Ovary (tissue), 9 donors: Measurements from ENCODE around the gene PTGIS. TPM values are rescaled to one million over a fixed set of nuclear protein-coding genes. Genes with fewer than 3 reads are reported as not detected.

Source experiments
- DNase-seq, 5 donors: peaks; one replicate each; pipeline ENCODE4 v3.0.0-alpha.2; 2019 to 2020
- H3K27ac ChIP-seq, 2 donors: fragments of 200-600 bp; one replicate each; pipeline versions ENCODE4 v1.5.1 to v1.8.0; 2019 to 2022
- H3K27me3 ChIP-seq: fragments of 200-600 bp; one replicate; pipeline ENCODE4 v1.8.0; 2022
- H3K36me3 ChIP-seq: fragments of 200-600 bp; sonication (generic); one replicate; pipeline ENCODE4 v1.5.1; 2019
- H3K4me1 ChIP-seq: one replicate; pipeline ENCODE4 v1.8.1; 2013; ENCODE audit warnings: mild to moderate bottlenecking, moderate library complexity; ENCODE audit not compliant: insufficient read depth
- H3K4me3 ChIP-seq: fragments of 200-600 bp; sonication (generic); one replicate; pipeline ENCODE4 v1.5.1; 2017
- H3K9me3 ChIP-seq, 2 donors: fragments of 200-600 bp in 1 of 2; sonication (generic) in 1 of 2; one replicate each; pipeline versions ENCODE4 v1.5.1 to v1.8.1; 2013 to 2019; ENCODE audit warnings: mild to moderate bottlenecking in 1 of 2, moderate library complexity in 1 of 2
- EP300 ChIP-seq: sonication (generic); formaldehyde crosslinking; IDR thresholded peaks from one replicate; pipeline ENCODE4 v1.6.1; 2017; ENCODE audit warnings: antibody characterized with exemption
- POLR2A ChIP-seq: fragments of 450-650 bp; IDR thresholded peaks from one replicate; pipeline ENCODE4 v1.6.1; 2017; ENCODE audit warnings: antibody characterized with exemption, mild to moderate bottlenecking, moderate library complexity
- WGBS, 3 donors: extraction: QIAGEN DNeasy Blood & Tissue Kit in 1 of 3; methylation state at CpG; one replicate each; pipeline versions ENCODE4 v1.1.5 to v1.1.7; 2013 to 2017; 5-methylcytosine and 5-hydroxymethylcytosine counted together
- intact Hi-C, 4 donors: fragments of 100-400 bp; cut with DNase I; formaldehyde crosslinking; loops; one replicate each; pipeline versions ENCODE4 v1.11.0 to v1.15.1; 2022 to 2023
- polyA plus RNA-seq, 2 donors: library from polyadenylated mRNA; stranded (reverse); fragments of 200-250 nt in 1 of 2; fragments of 350-450 nt in 1 of 2; fragmentation: Illumina TruSeq in 1 of 2; extraction: RNeasy Lipid Tissue Mini Kit (QIAGEN cat#74804) in 1 of 2; gene quantifications; one replicate each; pipeline ENCODE4 v1.2.3, GENCODE V29; 2013 to 2014
- total RNA-seq, 7 donors: library from RNA; depleted of rRNA in 2 of 7; stranded (reverse); fragments of >200 nt in 2 of 7; fragmentation: NEBNext Ultra II Directional in 3 of 7; extraction: Animal tissue kit (Norgen Biotek cat#: 25700) in 3 of 7; gene quantifications; one replicate each; pipeline versions ENCODE4 v1.1.0 to v1.2.4, GENCODE V29; 2016 to 2023
- TF ChIP-seq, protein P1 (sequence below), 3 donors: fragments of 450-650 bp in 2 of 3; fragments of 200-600 bp in 1 of 3; IDR thresholded peaks; one replicate each; pipeline versions ENCODE4 v1.5.1 to v1.8.0; 2016 to 2022; ENCODE audit warnings: antibody characterized with exemption in 3 of 3, mild to moderate bottlenecking in 1 of 3
- donor health status: DM: no; HTN: no; CAD: no; lungs with moderate emphysema.
- donor health status: DM: no; HTN: no; CAD: no.
- donor health status: Bipolar disorder and iron deficiency.
- donor health status: DM: yes; HTN: yes; CAD: no.
- donor health status: DM: no; HTN: no; CAD: no.
- donor health status: DM: yes; HTN: yes; CAD: no.

The PTGIS gene
- total and polyA plus RNA-seq, 9 donors = 38.3 to 221 (median 130) TPM

GRCh38 chr20:49486064-49486463 lies 81.9 kb downstream of the PTGIS start:
- intact Hi-C loops = no loop called here
- H3K4me1 ChIP-seq = peaks cover 2% of the 10 kb centered on the region
- no peaks in the 10 kb centered on the region for H3K36me3 ChIP-seq
- H3K27ac ChIP-seq = no peak overlapping the region
- no peaks in the 10 kb centered on the region for H3K9me3 ChIP-seq
- no peak for DNase-seq
- no peak overlapping the region for H3K4me3 ChIP-seq
- TF ChIP-seq EP300 = no peak
- TF ChIP-seq, protein P1, sequence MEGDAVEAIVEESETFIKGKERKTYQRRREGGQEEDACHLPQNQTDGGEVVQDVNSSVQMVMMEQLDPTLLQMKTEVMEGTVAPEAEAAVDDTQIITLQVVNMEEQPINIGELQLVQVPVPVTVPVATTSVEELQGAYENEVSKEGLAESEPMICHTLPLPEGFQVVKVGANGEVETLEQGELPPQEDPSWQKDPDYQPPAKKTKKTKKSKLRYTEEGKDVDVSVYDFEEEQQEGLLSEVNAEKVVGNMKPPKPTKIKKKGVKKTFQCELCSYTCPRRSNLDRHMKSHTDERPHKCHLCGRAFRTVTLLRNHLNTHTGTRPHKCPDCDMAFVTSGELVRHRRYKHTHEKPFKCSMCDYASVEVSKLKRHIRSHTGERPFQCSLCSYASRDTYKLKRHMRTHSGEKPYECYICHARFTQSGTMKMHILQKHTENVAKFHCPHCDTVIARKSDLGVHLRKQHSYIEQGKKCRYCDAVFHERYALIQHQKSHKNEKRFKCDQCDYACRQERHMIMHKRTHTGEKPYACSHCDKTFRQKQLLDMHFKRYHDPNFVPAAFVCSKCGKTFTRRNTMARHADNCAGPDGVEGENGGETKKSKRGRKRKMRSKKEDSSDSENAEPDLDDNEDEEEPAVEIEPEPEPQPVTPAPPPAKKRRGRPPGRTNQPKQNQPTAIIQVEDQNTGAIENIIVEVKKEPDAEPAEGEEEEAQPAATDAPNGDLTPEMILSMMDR (IDR thresholded peaks at IDR 0.05) = no peak
- TF ChIP-seq POLR2A = no peak
- H3K27me3 ChIP-seq = no peaks in the 10 kb centered on the region

- intact Hi-C loops = loop anchor here in 1 of 4 donors (2.0 kb wide), 1 partner anchor 151 kb away; no protein-coding TSS in a partner anchor
- no peaks in the 10 kb centered on the region for H3K9me3 ChIP-seq
- TF ChIP-seq EP300 (no peak), POLR2A (no peak)
- TF ChIP-seq, protein P1 (IDR thresholded peaks at IDR 0.05) = no peak
- no peak overlapping the region for H3K4me3 ChIP-seq
- no peaks in the 10 kb centered on the region for H3K27me3 ChIP-seq
- no peaks in the 10 kb centered on the region for H3K36me3 ChIP-seq
- peaks cover 2% of the 10 kb centered on the region for H3K4me1 ChIP-seq
- DNase-seq = no peak
- H3K27ac ChIP-seq = no peak overlapping the region
- 39 to 63% (median 44%) methylated on average over 1 of the region's 1 CpG for WGBS, 3 donors
Observed at GRCh38 chr20:49485563-49485962, 82.4 kb downstream of the PTGIS start.

DNA sequence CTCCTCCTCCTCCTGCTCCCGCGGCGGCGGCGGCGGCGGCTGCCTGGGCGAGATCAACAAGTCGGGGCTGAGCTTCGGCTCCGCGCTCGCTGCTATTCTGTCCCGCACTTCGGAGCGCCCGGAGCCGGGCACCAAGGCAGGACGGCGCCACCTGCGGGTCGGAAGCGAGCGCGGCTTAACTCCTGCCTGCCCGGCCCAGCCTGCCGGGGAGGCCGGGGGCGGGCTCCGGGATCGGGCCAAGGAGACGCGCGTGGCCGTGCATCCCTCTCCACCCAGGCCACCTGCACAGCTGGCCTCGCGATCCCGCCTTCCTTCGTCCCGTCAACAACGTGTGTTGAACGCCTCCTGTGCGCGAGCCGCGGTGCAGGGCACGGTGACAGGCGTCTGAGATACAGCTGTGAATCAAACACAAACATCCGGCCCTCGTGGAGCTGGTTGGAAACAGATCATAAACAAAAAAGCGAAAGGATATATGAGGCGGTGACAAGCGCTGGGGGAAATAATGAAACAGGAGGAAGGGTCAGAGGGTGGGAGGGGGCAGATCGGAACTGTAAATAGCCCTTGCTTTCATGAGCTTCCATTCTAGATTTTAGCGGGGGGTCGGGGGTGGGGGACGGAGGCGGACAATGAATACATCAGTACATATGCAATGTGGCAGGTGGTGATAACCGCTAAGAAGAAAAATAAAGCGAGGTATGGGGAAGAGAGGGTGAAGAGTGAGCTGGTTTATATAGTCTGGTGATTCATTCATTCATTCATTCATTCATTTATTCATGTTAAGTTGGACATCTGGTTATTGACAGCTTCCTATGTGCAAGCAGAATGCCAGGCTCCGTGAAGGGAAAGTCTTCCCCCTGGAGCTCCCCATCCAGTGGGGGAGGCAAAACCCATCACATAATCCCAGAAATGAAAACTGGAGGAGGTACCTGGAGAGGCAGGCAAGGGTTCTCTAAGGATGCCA lies 83.5 kb downstream of the PTGIS start:
- intact Hi-C loops = loop anchor here in 2 of 4 donors (2.0 to 5.0 kb wide), 2 partner anchors 147 to 150 kb away; no protein-coding TSS in a partner anchor
- H3K27ac ChIP-seq = no peak overlapping the region
- no peaks in the 10 kb centered on the region for H3K36me3 ChIP-seq
- peak overlapping the region; percentile 34 for H3K4me3 ChIP-seq
- TF ChIP-seq POLR2A = no peak
- TF ChIP-seq, protein P1 (IDR thresholded peaks at IDR 0.05) = peak in 2 of 3 donors; percentile 59 to 69
- peaks cover 2% of the 10 kb centered on the region for H3K4me1 ChIP-seq
- WGBS, 3 donors = 0 to 1% (median 0%) methylated on average over 32 to 61 of the region's 61 CpGs
- no peaks in the 10 kb centered on the region for H3K27me3 ChIP-seq
- no peaks in the 10 kb centered on the region for H3K9me3 ChIP-seq
- peak; percentile 68 to 90 (median 70) for DNase-seq

GRCh38 chr20:49483696-49484123 lies 84.2 kb downstream of the PTGIS start:
- 1 to 2% (median 1%) methylated on average over 7 to 43 of the region's 44 CpGs for WGBS, 3 donors
- Histone ChIP-seq H3K9me3 (no peaks in the 10 kb centered on the region), H3K27me3 (no peaks in the 10 kb centered on the region), H3K36me3 (no peaks in the 10 kb centered on the region), H3K4me1 (peaks cover 2% of the 10 kb centered on the region), H3K27ac (no peak overlapping the region), H3K4me3 (peak overlapping the region; percentile 34)
- DNase-seq = peak in 1 of 5 donors; percentile 37
- intact Hi-C loops = loop anchor here (2.0 to 5.0 kb wide), 3 partner anchors 146 to 151 kb away; no protein-coding TSS in a partner anchor
- no peak for TF ChIP-seq POLR2A
- TF ChIP-seq, protein P1 (IDR thresholded peaks at IDR 0.05) = no peak
- TF ChIP-seq EP300 = no peak
